ENCODE measurements around the gene COIL.

GRCh38 chr17:56979091-56979480, 18.2 kb upstream of the COIL start:
- TF ChIP-seq EZH2phosphoT487 (IDR thresholded peaks at IDR 0.05; ENCODE audit: insufficient read depth, low read depth) (no peak), EZH2 (IDR thresholded peaks at IDR 0.05; ENCODE audit: insufficient read depth, poor library complexity, severe bottlenecking) (no peak)

Measured in GM23248 (cell line).